WTC11 (cell line): ENCODE data around the gene FOXJ2. TPM values are rescaled to one million over a fixed set of nuclear protein-coding genes. Genes with fewer than 3 reads are reported as not detected.
"Not testable (repeated sequence)": the region's sequence is repeated elsewhere in the genome, so short reads cannot be mapped to it uniquely, and the experiment has no call there.

Experiments used
- ATAC-seq: fragments of 200-7000 bp; cut with Tn5 transposase; 2 replicates; pipeline ENCODE4 v1.10.0; 2021; ENCODE audit warnings: mild to moderate bottlenecking, moderate library complexity
- CTCF ChIA-PET: fragments of 300-600 bp; sonication (Branson Sonifier 250); formaldehyde crosslinking; loops from one replicate; lab custom pipeline; 2021; ENCODE audit warnings: antibody characterized with exemption; lab: Charles Lee
- POLR2A ChIA-PET: fragments of 350-600 bp; sonication (Branson Sonifier 250); formaldehyde crosslinking; loops from one replicate; lab custom pipeline; 2021; ENCODE audit warnings: antibody characterized with exemption; lab: Charles Lee
- DNase-seq: peaks from one replicate; pipeline ENCODE4 v3.0.0; 2021; ENCODE audit warnings: low spot score
- H3K27ac Mint-ChIP-seq: 2 replicates; pipeline ENCODE4 v1.8.0; 2021; ENCODE audit warnings: mixed read lengths
- H3K27me3 Mint-ChIP-seq: 2 replicates; pipeline ENCODE4 v1.8.0; 2021; ENCODE audit warnings: low read depth, mild to moderate bottlenecking, moderate library complexity, mixed read lengths
- H3K36me3 Mint-ChIP-seq: 2 replicates; pipeline ENCODE4 v1.8.0; 2021; ENCODE audit warnings: mixed read lengths
- H3K4me1 Mint-ChIP-seq: 2 replicates; pipeline ENCODE4 v1.8.0; 2022; ENCODE audit warnings: mixed read lengths
- H3K4me3 Mint-ChIP-seq: 2 replicates; pipeline ENCODE4 v1.8.0; 2021; ENCODE audit warnings: mild to moderate bottlenecking, moderate library complexity, mixed read lengths
- H3K9me3 Mint-ChIP-seq: 2 replicates; pipeline ENCODE4 v1.8.0; 2021; ENCODE audit warnings: mixed read lengths
- ETV6 ChIP-seq: sonication (generic); formaldehyde crosslinking; IDR thresholded peaks from 2 replicates; pipeline ENCODE4 v1.8.1; 2022; ENCODE audit warnings: mild to moderate bottlenecking, missing genetic modification reagents
- GABPB1 ChIP-seq: sonication (generic); formaldehyde crosslinking; IDR thresholded peaks from 2 replicates; pipeline ENCODE4 v1.8.1; 2023; ENCODE audit warnings: mild to moderate bottlenecking, missing genetic modification reagents
- GRHL2 ChIP-seq: fragments of 250-450 bp; sonication (Bioruptor Pico); IDR thresholded peaks from 2 replicates; pipeline ENCODE4 v1.8.0; 2022; ENCODE audit warnings: mild to moderate bottlenecking, moderate library complexity; ENCODE audit not compliant: insufficient replicate concordance, severe bottlenecking
- KAT7 ChIP-seq: sonication (generic); formaldehyde crosslinking; IDR thresholded peaks from 2 replicates; pipeline ENCODE4 v1.8.1; 2023; ENCODE audit warnings: missing genetic modification reagents, mild to moderate bottlenecking, borderline replicate concordance
- MYBL2 ChIP-seq: sonication (generic); formaldehyde crosslinking; IDR thresholded peaks from 2 replicates; pipeline ENCODE4 v1.8.1; 2023; ENCODE audit warnings: mild to moderate bottlenecking, moderate library complexity, missing genetic modification reagents
- NFYB ChIP-seq: sonication (generic); formaldehyde crosslinking; conservative IDR thresholded peaks from 2 replicates; pipeline ENCODE4 v1.8.0; 2022; ENCODE audit warnings: low read depth, missing genetic modification reagents
- OVOL2 ChIP-seq: fragments of 250-450 bp; sonication (Bioruptor Pico); IDR thresholded peaks from 2 replicates; pipeline ENCODE4 v1.9.0; 2021; ENCODE audit warnings: mild to moderate bottlenecking, borderline replicate concordance
- SOX15 ChIP-seq: fragments of 250-450 bp; sonication (Bioruptor Pico); IDR thresholded peaks from 2 replicates; pipeline ENCODE4 v1.9.0; 2021; ENCODE audit warnings: mild to moderate bottlenecking
- SP1 ChIP-seq: sonication (generic); formaldehyde crosslinking; conservative IDR thresholded peaks from 2 replicates; pipeline ENCODE4 v1.8.1; 2022; ENCODE audit warnings: missing genetic modification reagents
- TCF7 ChIP-seq: sonication (generic); formaldehyde crosslinking; IDR thresholded peaks from 2 replicates; pipeline ENCODE4 v1.8.0; 2022; ENCODE audit warnings: mild to moderate bottlenecking, low read depth, missing genetic modification reagents, moderate library complexity
- TEAD1 ChIP-seq: sonication (generic); formaldehyde crosslinking; IDR thresholded peaks from 2 replicates; pipeline ENCODE4 v1.8.0; 2022; ENCODE audit warnings: mild to moderate bottlenecking, missing genetic modification reagents
- TEAD4 ChIP-seq: sonication (generic); formaldehyde crosslinking; IDR thresholded peaks from 2 replicates; pipeline ENCODE4 v1.8.0; 2022; ENCODE audit warnings: mild to moderate bottlenecking, missing genetic modification reagents
- ZNF671 ChIP-seq: fragments of 250-450 bp; sonication (Bioruptor Pico); IDR thresholded peaks from 2 replicates; pipeline ENCODE4 v1.8.0; 2021; ENCODE audit warnings: mild to moderate bottlenecking
- total RNA-seq: library from RNA; stranded (reverse); gene quantifications from 3 replicates; pipeline ENCODE4 v1.2.3, GENCODE V29; 2021
- TF ChIP-seq, protein P1 (sequence below): sonication (generic); formaldehyde crosslinking; IDR thresholded peaks from 2 replicates; pipeline ENCODE4 v1.8.1; 2023; ENCODE audit warnings: mild to moderate bottlenecking, missing genetic modification reagents, borderline replicate concordance
- TF ChIP-seq, protein P2 (sequence below): sonication (generic); formaldehyde crosslinking; IDR thresholded peaks from 2 replicates; pipeline ENCODE4 v1.8.0; 2022; ENCODE audit warnings: mild to moderate bottlenecking, missing genetic modification reagents
- TF ChIP-seq, protein P3 (sequence below): fragments of 250-450 bp; sonication (Bioruptor Pico); IDR thresholded peaks from 2 replicates; pipeline ENCODE4 v1.9.0; 2021; ENCODE audit warnings: mild to moderate bottlenecking, borderline replicate concordance
- TF ChIP-seq, protein P4 (sequence below): sonication (generic); formaldehyde crosslinking; conservative IDR thresholded peaks from 2 replicates; pipeline ENCODE4 v1.8.1; 2022; ENCODE audit warnings: mild to moderate bottlenecking, missing genetic modification reagents
- TF ChIP-seq, protein P5 (sequence below): sonication (generic); formaldehyde crosslinking; IDR thresholded peaks from 2 replicates; pipeline ENCODE4 v1.8.0; 2022; ENCODE audit warnings: missing genetic modification reagents

Gene FOXJ2
- total RNA-seq, 1 experiment from 2014 or later: 12.7 TPM

DNA sequence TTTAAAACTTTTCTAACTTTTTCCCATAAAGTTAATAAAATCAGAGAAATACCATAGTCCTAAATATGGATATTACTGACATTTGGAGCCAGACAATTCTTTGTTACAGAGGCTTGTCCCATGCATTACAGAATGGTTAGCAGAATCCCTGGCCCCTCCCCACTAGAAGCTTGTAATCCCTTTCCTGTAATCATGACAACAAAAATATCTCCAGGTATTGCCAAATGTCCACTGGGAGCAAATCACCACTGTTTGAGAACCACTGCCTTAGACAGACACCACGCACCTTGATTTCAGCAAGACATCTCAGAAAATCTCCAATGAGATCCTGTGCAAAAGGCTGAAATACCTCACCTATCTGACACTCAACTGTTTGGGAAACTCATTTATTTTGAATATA is 49.1 kb upstream of the FOXJ2 start:
- CTCF ChIA-PET: interaction anchor here (0.6 to 2.8 kb wide), 3 partner anchors 47 to 50 kb away, joined by 3 to 11 read pairs (median 5); no protein-coding TSS in a partner anchor
- H3K4me3 Mint-ChIP-seq, ATAC-seq, POLR2A ChIA-PET, H3K9me3 Mint-ChIP-seq, H3K27me3 Mint-ChIP-seq, DNase-seq, H3K36me3 Mint-ChIP-seq: not testable (repeated sequence)
- Mint-ChIP-seq H3K27ac (peak overlapping the region; percentile 42), H3K4me1 (peaks cover 21% of the 10 kb centered on the region)

DNA sequence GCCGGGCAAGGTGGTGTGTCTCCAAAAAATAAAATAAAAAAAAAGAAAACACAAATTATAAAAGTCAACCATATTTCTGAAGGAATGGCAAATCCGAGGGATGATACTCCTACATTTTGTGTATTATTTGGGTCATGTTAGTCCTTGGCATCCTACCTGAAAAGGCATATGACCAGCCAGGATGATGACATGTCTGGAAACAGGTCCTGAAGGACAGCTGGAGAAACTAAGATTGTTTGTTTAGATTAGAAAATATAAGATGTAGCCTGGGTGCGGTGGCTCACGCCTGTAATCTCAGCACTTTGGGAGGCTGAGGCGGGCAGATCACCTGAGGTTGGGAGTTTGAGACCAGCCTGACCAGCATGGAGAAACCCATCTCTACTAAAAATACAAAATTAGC is 47.6 kb upstream of the FOXJ2 start:
- ChIA-PET CTCF (no interaction called here), POLR2A (no interaction called here)
- Mint-ChIP-seq H3K36me3 (no peaks in the 10 kb centered on the region), H3K4me1 (peaks cover 21% of the 10 kb centered on the region), H3K27ac (no peak overlapping the region)
- ATAC-seq: no peak
- no peak for TF ChIP-seq NFYB (CRISPR knock-in tag)
- TF ChIP-seq TCF7 (CRISPR knock-in tag): no peak
- TF ChIP-seq GABPB1 (CRISPR knock-in tag): no peak
- TF ChIP-seq, all 79 proteins: peak for 0
- no peak overlapping the region for H3K4me3 Mint-ChIP-seq
- H3K9me3 Mint-ChIP-seq: no peaks in the 10 kb centered on the region
- no peaks in the 10 kb centered on the region for H3K27me3 Mint-ChIP-seq
- DNase-seq: no peak

DNA sequence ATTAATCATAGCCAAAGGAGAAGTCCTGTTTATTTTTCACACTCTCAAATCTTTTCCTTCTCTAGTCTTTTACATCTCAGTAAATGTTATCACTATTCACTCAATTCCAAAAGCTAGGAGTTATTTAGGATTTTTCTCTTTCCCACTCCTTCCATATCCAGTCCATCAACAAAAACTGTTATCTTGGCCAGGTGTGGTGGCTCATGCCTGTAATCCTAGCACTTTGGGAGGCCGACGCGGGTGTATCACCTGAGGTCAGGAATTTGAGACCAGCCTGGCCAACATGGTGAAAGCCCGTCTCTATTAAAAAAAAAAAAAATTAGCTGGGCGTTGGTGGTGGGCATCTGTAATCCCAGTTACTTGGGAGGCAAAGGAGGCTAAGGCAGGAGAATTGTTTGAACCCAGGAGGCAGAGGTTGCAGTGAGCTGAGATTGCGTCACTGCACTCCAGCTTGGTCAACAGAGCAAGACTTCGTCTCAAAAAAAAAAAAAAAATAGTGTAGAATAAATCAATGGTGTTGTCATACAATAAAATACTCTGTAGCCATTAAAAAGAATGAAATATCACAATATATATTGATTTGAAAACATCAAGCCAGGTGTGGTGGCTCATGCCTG is 46.6 kb upstream of the FOXJ2 start:
- Mint-ChIP-seq H3K9me3 (no peaks in the 10 kb centered on the region), H3K4me3 (no peak overlapping the region), H3K36me3 (no peaks in the 10 kb centered on the region), H3K4me1 (peaks cover 24% of the 10 kb centered on the region), H3K27ac (no peak overlapping the region), H3K27me3 (no peaks in the 10 kb centered on the region)
- DNase-seq: no peak
- ChIA-PET POLR2A (no interaction called here), CTCF (interaction anchor here (1.0 to 1.6 kb wide), 2 partner anchors 9 to 26 kb away, joined by 3 to 4 read pairs; no protein-coding TSS in a partner anchor)
- no peak for ATAC-seq
- TF ChIP-seq GRHL2 (CRISPR knock-in tag): no peak
- TF ChIP-seq, protein P1, sequence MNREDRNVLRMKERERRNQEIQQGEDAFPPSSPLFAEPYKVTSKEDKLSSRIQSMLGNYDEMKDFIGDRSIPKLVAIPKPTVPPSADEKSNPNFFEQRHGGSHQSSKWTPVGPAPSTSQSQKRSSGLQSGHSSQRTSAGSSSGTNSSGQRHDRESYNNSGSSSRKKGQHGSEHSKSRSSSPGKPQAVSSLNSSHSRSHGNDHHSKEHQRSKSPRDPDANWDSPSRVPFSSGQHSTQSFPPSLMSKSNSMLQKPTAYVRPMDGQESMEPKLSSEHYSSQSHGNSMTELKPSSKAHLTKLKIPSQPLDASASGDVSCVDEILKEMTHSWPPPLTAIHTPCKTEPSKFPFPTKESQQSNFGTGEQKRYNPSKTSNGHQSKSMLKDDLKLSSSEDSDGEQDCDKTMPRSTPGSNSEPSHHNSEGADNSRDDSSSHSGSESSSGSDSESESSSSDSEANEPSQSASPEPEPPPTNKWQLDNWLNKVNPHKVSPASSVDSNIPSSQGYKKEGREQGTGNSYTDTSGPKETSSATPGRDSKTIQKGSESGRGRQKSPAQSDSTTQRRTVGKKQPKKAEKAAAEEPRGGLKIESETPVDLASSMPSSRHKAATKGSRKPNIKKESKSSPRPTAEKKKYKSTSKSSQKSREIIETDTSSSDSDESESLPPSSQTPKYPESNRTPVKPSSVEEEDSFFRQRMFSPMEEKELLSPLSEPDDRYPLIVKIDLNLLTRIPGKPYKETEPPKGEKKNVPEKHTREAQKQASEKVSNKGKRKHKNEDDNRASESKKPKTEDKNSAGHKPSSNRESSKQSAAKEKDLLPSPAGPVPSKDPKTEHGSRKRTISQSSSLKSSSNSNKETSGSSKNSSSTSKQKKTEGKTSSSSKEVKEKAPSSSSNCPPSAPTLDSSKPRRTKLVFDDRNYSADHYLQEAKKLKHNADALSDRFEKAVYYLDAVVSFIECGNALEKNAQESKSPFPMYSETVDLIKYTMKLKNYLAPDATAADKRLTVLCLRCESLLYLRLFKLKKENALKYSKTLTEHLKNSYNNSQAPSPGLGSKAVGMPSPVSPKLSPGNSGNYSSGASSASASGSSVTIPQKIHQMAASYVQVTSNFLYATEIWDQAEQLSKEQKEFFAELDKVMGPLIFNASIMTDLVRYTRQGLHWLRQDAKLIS (CRISPR knock-in tag): no peak
- TF ChIP-seq, protein P2, sequence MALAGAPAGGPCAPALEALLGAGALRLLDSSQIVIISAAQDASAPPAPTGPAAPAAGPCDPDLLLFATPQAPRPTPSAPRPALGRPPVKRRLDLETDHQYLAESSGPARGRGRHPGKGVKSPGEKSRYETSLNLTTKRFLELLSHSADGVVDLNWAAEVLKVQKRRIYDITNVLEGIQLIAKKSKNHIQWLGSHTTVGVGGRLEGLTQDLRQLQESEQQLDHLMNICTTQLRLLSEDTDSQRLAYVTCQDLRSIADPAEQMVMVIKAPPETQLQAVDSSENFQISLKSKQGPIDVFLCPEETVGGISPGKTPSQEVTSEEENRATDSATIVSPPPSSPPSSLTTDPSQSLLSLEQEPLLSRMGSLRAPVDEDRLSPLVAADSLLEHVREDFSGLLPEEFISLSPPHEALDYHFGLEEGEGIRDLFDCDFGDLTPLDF: no peak
- no peak for TF ChIP-seq TEAD1 (CRISPR knock-in tag)
- TF ChIP-seq, protein P3, sequence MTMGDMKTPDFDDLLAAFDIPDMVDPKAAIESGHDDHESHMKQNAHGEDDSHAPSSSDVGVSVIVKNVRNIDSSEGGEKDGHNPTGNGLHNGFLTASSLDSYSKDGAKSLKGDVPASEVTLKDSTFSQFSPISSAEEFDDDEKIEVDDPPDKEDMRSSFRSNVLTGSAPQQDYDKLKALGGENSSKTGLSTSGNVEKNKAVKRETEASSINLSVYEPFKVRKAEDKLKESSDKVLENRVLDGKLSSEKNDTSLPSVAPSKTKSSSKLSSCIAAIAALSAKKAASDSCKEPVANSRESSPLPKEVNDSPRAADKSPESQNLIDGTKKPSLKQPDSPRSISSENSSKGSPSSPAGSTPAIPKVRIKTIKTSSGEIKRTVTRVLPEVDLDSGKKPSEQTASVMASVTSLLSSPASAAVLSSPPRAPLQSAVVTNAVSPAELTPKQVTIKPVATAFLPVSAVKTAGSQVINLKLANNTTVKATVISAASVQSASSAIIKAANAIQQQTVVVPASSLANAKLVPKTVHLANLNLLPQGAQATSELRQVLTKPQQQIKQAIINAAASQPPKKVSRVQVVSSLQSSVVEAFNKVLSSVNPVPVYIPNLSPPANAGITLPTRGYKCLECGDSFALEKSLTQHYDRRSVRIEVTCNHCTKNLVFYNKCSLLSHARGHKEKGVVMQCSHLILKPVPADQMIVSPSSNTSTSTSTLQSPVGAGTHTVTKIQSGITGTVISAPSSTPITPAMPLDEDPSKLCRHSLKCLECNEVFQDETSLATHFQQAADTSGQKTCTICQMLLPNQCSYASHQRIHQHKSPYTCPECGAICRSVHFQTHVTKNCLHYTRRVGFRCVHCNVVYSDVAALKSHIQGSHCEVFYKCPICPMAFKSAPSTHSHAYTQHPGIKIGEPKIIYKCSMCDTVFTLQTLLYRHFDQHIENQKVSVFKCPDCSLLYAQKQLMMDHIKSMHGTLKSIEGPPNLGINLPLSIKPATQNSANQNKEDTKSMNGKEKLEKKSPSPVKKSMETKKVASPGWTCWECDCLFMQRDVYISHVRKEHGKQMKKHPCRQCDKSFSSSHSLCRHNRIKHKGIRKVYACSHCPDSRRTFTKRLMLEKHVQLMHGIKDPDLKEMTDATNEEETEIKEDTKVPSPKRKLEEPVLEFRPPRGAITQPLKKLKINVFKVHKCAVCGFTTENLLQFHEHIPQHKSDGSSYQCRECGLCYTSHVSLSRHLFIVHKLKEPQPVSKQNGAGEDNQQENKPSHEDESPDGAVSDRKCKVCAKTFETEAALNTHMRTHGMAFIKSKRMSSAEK (CRISPR knock-in tag): no peak
- no peak for TF ChIP-seq SOX15 (CRISPR knock-in tag)
- TF ChIP-seq ETV6: no peak
- TF ChIP-seq TEAD4 (CRISPR knock-in tag): no peak
- TF ChIP-seq OVOL2: no peak
- TF ChIP-seq KAT7 (CRISPR knock-in tag): no peak
- no peak for TF ChIP-seq ZNF671 (CRISPR knock-in tag)
- no peak for TF ChIP-seq GABPB1 (CRISPR knock-in tag)
- TF ChIP-seq, protein P4, sequence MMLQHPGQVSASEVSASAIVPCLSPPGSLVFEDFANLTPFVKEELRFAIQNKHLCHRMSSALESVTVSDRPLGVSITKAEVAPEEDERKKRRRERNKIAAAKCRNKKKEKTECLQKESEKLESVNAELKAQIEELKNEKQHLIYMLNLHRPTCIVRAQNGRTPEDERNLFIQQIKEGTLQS (CRISPR knock-in tag): no peak
- TF ChIP-seq SP1 (CRISPR knock-in tag): no peak
- TF ChIP-seq, protein P5, sequence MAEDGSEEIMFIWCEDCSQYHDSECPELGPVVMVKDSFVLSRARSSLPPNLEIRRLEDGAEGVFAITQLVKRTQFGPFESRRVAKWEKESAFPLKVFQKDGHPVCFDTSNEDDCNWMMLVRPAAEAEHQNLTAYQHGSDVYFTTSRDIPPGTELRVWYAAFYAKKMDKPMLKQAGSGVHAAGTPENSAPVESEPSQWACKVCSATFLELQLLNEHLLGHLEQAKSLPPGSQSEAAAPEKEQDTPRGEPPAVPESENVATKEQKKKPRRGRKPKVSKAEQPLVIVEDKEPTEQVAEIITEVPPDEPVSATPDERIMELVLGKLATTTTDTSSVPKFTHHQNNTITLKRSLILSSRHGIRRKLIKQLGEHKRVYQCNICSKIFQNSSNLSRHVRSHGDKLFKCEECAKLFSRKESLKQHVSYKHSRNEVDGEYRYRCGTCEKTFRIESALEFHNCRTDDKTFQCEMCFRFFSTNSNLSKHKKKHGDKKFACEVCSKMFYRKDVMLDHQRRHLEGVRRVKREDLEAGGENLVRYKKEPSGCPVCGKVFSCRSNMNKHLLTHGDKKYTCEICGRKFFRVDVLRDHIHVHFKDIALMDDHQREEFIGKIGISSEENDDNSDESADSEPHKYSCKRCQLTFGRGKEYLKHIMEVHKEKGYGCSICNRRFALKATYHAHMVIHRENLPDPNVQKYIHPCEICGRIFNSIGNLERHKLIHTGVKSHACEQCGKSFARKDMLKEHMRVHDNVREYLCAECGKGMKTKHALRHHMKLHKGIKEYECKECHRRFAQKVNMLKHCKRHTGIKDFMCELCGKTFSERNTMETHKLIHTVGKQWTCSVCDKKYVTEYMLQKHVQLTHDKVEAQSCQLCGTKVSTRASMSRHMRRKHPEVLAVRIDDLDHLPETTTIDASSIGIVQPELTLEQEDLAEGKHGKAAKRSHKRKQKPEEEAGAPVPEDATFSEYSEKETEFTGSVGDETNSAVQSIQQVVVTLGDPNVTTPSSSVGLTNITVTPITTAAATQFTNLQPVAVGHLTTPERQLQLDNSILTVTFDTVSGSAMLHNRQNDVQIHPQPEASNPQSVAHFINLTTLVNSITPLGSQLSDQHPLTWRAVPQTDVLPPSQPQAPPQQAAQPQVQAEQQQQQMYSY: no peak
- no peak for TF ChIP-seq NFYB (CRISPR knock-in tag)
- no peak for TF ChIP-seq MYBL2
